Thymus (tissue), 14 donors: ENCODE data around the gene CYP3A5. TPM values are rescaled to one million over a fixed set of nuclear protein-coding genes. Genes with fewer than 3 reads are reported as not detected.
"Not testable (repeated sequence)": the region's sequence is repeated elsewhere in the genome, so short reads cannot be mapped to it uniquely, and the experiment has no call there.

Source experiments
- DNase-seq, 9 donors: peaks; one replicate each; pipeline ENCODE4 v3.0.0-alpha.2; 2013; ENCODE audit warnings: low spot score in 9 of 9, low read depth in 6 of 9, missing footprints in 1 of 9
- H3K27ac ChIP-seq, 2 donors: one replicate each; pipeline ENCODE4 v1.5.1; 2013; ENCODE audit warnings: control low read depth in 1 of 2, low read depth in 1 of 2, low read length in 1 of 2, mild to moderate bottlenecking in 1 of 2, moderate library complexity in 1 of 2
- H3K27me3 ChIP-seq, 2 donors: one replicate each; pipeline ENCODE4 v1.5.1; 2013; ENCODE audit warnings: low read length in 1 of 2; ENCODE audit not compliant: control insufficient read depth in 2 of 2, insufficient read depth in 1 of 2
- H3K36me3 ChIP-seq, 2 donors: one replicate each; pipeline ENCODE4 v1.5.1; 2013; ENCODE audit warnings: low read length in 1 of 2, mild to moderate bottlenecking in 1 of 2, moderate library complexity in 1 of 2; ENCODE audit not compliant: control insufficient read depth in 2 of 2, insufficient read depth in 2 of 2
- H3K4me1 ChIP-seq, 2 donors: one replicate each; pipeline ENCODE4 v1.5.1; 2013; ENCODE audit warnings: low read length in 2 of 2; ENCODE audit not compliant: control insufficient read depth in 2 of 2, insufficient read depth in 2 of 2
- H3K4me3 ChIP-seq, 2 donors: one replicate each; pipeline ENCODE4 v1.5.1; 2013; ENCODE audit warnings: low read length in 2 of 2, control low read depth in 1 of 2, mild to moderate bottlenecking in 1 of 2
- H3K9me3 ChIP-seq, 2 donors: one replicate each; pipeline ENCODE4 v1.5.1; 2013; ENCODE audit warnings: low read length in 1 of 2, mild to moderate bottlenecking in 1 of 2; ENCODE audit not compliant: control insufficient read depth in 2 of 2, insufficient read depth in 1 of 2
- WGBS: extraction: QIAGEN DNeasy Blood & Tissue Kit; methylation state at CpG from one replicate; pipeline ENCODE4 v1.1.7; 2013; 5-methylcytosine and 5-hydroxymethylcytosine counted together
- long read RNA-seq, 10 donors: transcript quantifications; one replicate each; lab custom pipeline, GENCODE V29; 2026
- polyA plus RNA-seq: library from polyadenylated mRNA; stranded (reverse); fragments of 200-250 nt; gene quantifications from one replicate; pipeline ENCODE4 v1.2.3, GENCODE V29; 2013
- total RNA-seq: library from RNA; stranded (reverse); fragments of 120-200 nt; gene quantifications from one replicate; pipeline ENCODE4 v1.2.4, GENCODE V29; 2013
- donor health status: healthy.

CYP3A5 gene
- 2.1 TPM for total RNA-seq
- 20.8 TPM for polyA plus RNA-seq
- long read RNA-seq, donor 1 = 0 reads
- long read RNA-seq, donor 2 = 0 reads
- long read RNA-seq, donor 3 = 0 reads
- long read RNA-seq, donor 4 = 0 reads
- long read RNA-seq, donor 5 = 0 reads
- long read RNA-seq, donor 6 = 0 reads
- long read RNA-seq, donor 7 = 0 reads
- long read RNA-seq, donor 8 = 0 reads
- long read RNA-seq, donor 9, partial matches to known transcripts = 0 of 1 reads
- long read RNA-seq, donor 9, other reads (novel, unspliced or antisense) = 0 of 1 reads
- long read RNA-seq, donor 10 = 0 reads

GRCh38 chr7:99679400-99680191, at the start of gene CYP3A5:
Gene CYP3A5, minus strand, starts transcription at chr7:99679996. Its CDS starts 100 bp downstream, at chr7:99679896.
- no peak within 1 kb of the TSS for H3K27ac ChIP-seq
- no peaks in the 10 kb centered on the region for H3K9me3 ChIP-seq
- DNase-seq = no peak
- no peaks in the 10 kb centered on the region for H3K27me3 ChIP-seq
- H3K36me3 ChIP-seq = no peaks in the 10 kb centered on the region
- WGBS = 91% methylated on average over 10 of the region's 10 CpGs
- H3K4me3 ChIP-seq = no peak within 1 kb of the TSS
- H3K4me1 ChIP-seq = no peaks in the 10 kb centered on the region

- Histone ChIP-seq H3K4me3 (no peak overlapping the region), H3K27me3 (no peaks in the 10 kb centered on the region), H3K36me3 (no peaks in the 10 kb centered on the region), H3K9me3 (no peaks in the 10 kb centered on the region), H3K27ac (no peak overlapping the region), H3K4me1 (peaks cover 0 to 8% of the 10 kb centered on the region in 2 donors)
- WGBS = 97% methylated on average over 2 of the region's 2 CpGs
- DNase-seq = no peak
Observed at GRCh38 chr7:99728615-99729014, 48.8 kb upstream of the CYP3A5 start.

- H3K36me3 ChIP-seq, H3K27ac ChIP-seq, H3K4me1 ChIP-seq, H3K4me3 ChIP-seq, DNase-seq, H3K27me3 ChIP-seq, H3K9me3 ChIP-seq: not testable (repeated sequence)
- WGBS = 95% methylated on average over 6 of the region's 6 CpGs
Observed at GRCh38 chr7:99723201-99723600, 43.4 kb upstream of the CYP3A5 start.

GRCh38 chr7:99720800-99721595, 41.2 kb upstream of the CYP3A5 start:
- peaks cover 2 to 6% of the 10 kb centered on the region in 2 donors for H3K4me1 ChIP-seq
- 86% methylated on average over 5 of the region's 5 CpGs for WGBS
- peak in 1 of 9 donors; percentile 9 for DNase-seq
- no peaks in the 10 kb centered on the region for H3K27me3 ChIP-seq
- no peaks in the 10 kb centered on the region for H3K36me3 ChIP-seq
- H3K9me3 ChIP-seq = no peaks in the 10 kb centered on the region
- H3K27ac ChIP-seq = no peak overlapping the region
- no peak overlapping the region for H3K4me3 ChIP-seq

- peak in 1 of 9 donors; percentile 25 for DNase-seq
- Histone ChIP-seq H3K36me3 (no peaks in the 10 kb centered on the region), H3K27me3 (no peaks in the 10 kb centered on the region), H3K4me3 (no peak overlapping the region), H3K27ac (no peak overlapping the region), H3K4me1 (peaks cover 2 to 6% of the 10 kb centered on the region in 2 donors), H3K9me3 (no peaks in the 10 kb centered on the region)
- WGBS = 81% methylated on average over 4 of the region's 4 CpGs
Observed at GRCh38 chr7:99719996-99720769, 40.4 kb upstream of the CYP3A5 start.

GRCh38 chr7:99713995-99714570, 34.3 kb upstream of the CYP3A5 start:
- Histone ChIP-seq H3K27ac (no peak overlapping the region), H3K9me3 (no peaks in the 10 kb centered on the region), H3K4me3 (no peak overlapping the region), H3K4me1 (no peaks in the 10 kb centered on the region), H3K36me3 (no peaks in the 10 kb centered on the region), H3K27me3 (no peaks in the 10 kb centered on the region)
- no peak for DNase-seq
- WGBS = 88% methylated on average over 3 of the region's 3 CpGs

GRCh38 chr7:99709838-99710578, 30.2 kb upstream of the CYP3A5 start:
- no peaks in the 10 kb centered on the region for H3K4me1 ChIP-seq
- H3K27ac ChIP-seq = no peak overlapping the region
- no peak for DNase-seq
- no peaks in the 10 kb centered on the region for H3K9me3 ChIP-seq
- no peaks in the 10 kb centered on the region for H3K27me3 ChIP-seq
- no peak overlapping the region for H3K4me3 ChIP-seq
- WGBS = 92% methylated on average over 2 of the region's 2 CpGs
- no peaks in the 10 kb centered on the region for H3K36me3 ChIP-seq

GRCh38 chr7:99709260-99709659, 29.5 kb upstream of the CYP3A5 start:
- H3K27me3 ChIP-seq = no peaks in the 10 kb centered on the region
- DNase-seq = no peak
- no peaks in the 10 kb centered on the region for H3K4me1 ChIP-seq
- no peak overlapping the region for H3K27ac ChIP-seq
- no peaks in the 10 kb centered on the region for H3K9me3 ChIP-seq
- H3K36me3 ChIP-seq = no peaks in the 10 kb centered on the region
- H3K4me3 ChIP-seq = no peak overlapping the region
- WGBS = 96% methylated on average over 2 of the region's 2 CpGs
